ENCODE measurements around the gene DNHD1. TPM values are rescaled to one million over a fixed set of nuclear protein-coding genes. Genes with fewer than 3 reads are reported as not detected.

Gene DNHD1
- total RNA-seq, 4 donors from 2014 or later: 2.9 to 20.9 (median 9.8) TPM

DNA sequence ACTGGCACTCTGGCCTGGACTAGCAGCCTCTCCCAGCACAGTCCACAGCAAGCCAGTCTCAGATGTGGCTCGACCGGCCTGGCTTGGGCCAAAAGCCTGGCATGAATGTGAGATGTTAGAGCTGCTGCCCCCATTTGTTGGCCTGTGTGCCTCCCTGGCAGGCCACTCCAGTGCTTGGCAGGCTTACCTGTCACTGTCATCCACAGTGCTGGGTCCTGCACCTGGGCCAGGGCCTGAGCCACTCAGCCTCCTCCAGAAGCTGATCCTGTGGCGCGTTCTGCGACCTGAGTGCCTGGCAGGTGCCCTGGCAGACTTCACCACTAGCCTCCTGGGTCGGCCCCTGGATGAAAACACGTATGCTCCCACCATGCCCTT, 70.3 kb downstream of the DNHD1 start:
- peaks cover 0 to 19% (median 0%) of the 10 kb centered on the region in 3 donors for H3K4me1 ChIP-seq
- no peaks in the 10 kb centered on the region for H3K9me3 ChIP-seq
- WGBS, 2 donors (ENCODE audit: low coverage in 1 of 2): 100% methylated on average over 5 of the region's 7 CpGs; no CpG with 5 or more reads in 1 of the 2 donors
- ATAC-seq: no peak
- H3K27me3 ChIP-seq: no peaks in the 10 kb centered on the region
- H3K4me3 ChIP-seq: no peak overlapping the region
- TF ChIP-seq, protein P1, sequence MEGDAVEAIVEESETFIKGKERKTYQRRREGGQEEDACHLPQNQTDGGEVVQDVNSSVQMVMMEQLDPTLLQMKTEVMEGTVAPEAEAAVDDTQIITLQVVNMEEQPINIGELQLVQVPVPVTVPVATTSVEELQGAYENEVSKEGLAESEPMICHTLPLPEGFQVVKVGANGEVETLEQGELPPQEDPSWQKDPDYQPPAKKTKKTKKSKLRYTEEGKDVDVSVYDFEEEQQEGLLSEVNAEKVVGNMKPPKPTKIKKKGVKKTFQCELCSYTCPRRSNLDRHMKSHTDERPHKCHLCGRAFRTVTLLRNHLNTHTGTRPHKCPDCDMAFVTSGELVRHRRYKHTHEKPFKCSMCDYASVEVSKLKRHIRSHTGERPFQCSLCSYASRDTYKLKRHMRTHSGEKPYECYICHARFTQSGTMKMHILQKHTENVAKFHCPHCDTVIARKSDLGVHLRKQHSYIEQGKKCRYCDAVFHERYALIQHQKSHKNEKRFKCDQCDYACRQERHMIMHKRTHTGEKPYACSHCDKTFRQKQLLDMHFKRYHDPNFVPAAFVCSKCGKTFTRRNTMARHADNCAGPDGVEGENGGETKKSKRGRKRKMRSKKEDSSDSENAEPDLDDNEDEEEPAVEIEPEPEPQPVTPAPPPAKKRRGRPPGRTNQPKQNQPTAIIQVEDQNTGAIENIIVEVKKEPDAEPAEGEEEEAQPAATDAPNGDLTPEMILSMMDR (IDR thresholded peaks at IDR 0.05): no peak
- TF ChIP-seq POLR2AphosphoS5 (IDR thresholded peaks at IDR 0.05) (no peak), POLR2A (IDR thresholded peaks at IDR 0.05) (no peak), EP300 (IDR thresholded peaks at IDR 0.05) (no peak)
- H3K27ac ChIP-seq: no peak overlapping the region
- H3K36me3 ChIP-seq: peaks cover 0 to 66% of the 10 kb centered on the region in 2 donors

DNA sequence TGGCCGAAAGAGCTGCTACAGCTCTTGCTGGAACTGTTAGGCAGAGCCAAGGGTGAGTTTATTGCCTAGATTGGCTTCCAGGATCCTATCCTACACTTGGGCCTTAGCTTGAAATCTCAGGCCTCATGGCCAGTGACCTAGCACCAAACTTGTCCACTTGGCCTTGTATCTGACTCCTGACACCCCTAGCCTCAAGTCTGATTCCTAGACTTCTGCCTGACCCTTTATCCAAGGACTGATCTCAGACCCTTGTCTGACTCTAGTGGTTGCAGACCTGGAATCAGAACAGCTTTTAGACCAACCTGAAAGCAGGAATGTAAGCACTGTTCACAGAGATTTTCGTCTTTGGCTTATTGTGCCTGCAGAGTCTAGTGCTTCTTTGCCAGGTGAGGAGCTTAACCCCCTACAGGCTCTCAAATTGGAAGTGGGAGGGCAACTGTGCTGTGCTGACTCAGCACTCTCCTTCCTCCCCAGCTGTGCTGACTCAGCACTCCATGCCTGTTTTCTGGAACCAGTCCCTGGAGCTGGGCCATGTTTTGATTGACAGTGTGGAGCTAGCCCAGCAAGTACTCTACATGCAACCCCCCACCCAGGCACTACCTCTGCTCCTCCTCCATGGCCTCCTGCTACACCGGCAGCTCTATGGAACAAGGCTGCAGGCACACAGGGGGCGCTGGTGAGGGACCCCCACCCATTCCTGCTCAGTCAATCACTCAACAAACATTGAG, 71.3 kb downstream of the DNHD1 start:
- no peak for ATAC-seq

DNA sequence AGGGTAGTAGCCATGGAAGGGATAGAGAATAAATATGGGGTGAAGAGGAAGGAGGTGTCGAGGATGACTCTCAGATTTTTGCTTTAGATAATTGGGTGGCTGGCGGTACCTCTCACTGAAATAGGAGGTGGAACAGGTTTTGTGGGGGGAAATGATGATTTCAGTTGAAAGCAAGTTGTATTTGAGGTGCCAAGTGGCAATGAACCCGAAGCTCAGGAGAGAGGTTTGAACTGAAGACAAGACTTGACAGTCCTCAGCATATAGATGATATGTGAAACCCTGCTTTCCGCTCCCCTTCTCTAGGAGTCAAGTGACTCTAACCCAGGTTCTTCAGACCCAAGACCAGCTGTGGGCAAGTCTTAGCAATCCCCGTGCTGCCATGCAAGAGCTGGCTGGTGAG, 72.6 kb downstream of the DNHD1 start:
- Histone ChIP-seq H3K27ac (no peak overlapping the region), H3K9me3 (no peaks in the 10 kb centered on the region), H3K4me3 (no peak overlapping the region), H3K27me3 (no peaks in the 10 kb centered on the region), H3K4me1 (peaks cover 0 to 19% (median 0%) of the 10 kb centered on the region in 3 donors), H3K36me3 (peaks cover 0 to 45% of the 10 kb centered on the region in 2 donors)
- no peak for TF ChIP-seq POLR2A (IDR thresholded peaks at IDR 0.05)
- no peak for TF ChIP-seq POLR2AphosphoS5 (IDR thresholded peaks at IDR 0.05)
- WGBS, 2 donors (ENCODE audit: low coverage in 1 of 2): 97 to 100% methylated on average over 2 to 3 of the region's 5 CpGs
- no peak for ATAC-seq

More for the DNA sequence above, 71.3 kb downstream of the DNHD1 start:
- TF ChIP-seq, protein P1 (IDR thresholded peaks at IDR 0.05): no peak
- TF ChIP-seq EP300 (IDR thresholded peaks at IDR 0.05): no peak
- no peak for TF ChIP-seq POLR2A (IDR thresholded peaks at IDR 0.05)
- no peak for TF ChIP-seq POLR2AphosphoS5 (IDR thresholded peaks at IDR 0.05)
- H3K4me3 ChIP-seq: no peak overlapping the region
- H3K9me3 ChIP-seq: no peaks in the 10 kb centered on the region
- H3K4me1 ChIP-seq: peaks cover 0 to 19% (median 0%) of the 10 kb centered on the region in 3 donors
- WGBS, 2 donors (ENCODE audit: low coverage in 1 of 2): 37% methylated on average over 2 of the region's 4 CpGs; no CpG with 5 or more reads in 1 of the 2 donors
- no peaks in the 10 kb centered on the region for H3K27me3 ChIP-seq
- H3K27ac ChIP-seq: no peak overlapping the region
- peaks cover 0 to 58% of the 10 kb centered on the region in 2 donors for H3K36me3 ChIP-seq

DNA sequence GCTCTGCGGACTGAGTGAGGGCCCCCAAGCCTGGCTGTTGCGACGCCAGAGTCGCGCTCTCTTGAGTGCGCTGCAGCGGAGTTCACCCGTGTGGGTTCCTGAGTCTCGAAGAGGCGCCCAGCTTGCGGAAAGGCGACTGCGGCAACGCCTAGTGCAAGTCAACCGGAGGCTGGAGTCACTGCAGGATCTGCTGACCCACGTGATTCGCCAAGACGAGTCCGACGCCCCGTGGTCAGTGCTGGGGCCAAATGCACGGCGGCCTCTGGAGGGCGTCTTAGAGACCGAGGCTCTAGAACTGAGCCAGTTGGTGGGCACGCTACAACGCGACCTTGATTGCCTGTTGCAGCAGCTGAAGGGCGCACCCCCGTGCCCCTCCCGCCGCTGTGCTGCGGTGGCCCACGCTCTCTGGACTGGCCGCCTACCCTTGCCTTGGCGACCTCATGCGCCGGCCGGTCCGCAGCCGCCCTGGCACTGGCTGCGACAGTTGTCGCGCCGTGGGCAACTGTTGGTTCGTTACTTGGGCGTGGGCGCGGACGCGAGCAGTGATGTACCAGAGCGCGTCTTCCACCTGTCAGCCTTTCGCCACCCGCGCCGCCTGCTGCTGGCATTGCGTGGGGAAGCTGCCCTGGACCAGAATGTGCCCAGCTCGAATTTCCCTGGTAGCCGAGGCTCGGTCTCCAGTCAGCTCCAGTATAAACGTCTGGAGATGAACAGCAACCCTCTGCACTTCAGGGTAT, 73.8 kb downstream of the DNHD1 start:
- H3K36me3 ChIP-seq: peaks cover 0 to 41% of the 10 kb centered on the region in 2 donors
- WGBS, 2 donors (ENCODE audit: low coverage in 1 of 2): 90% methylated on average over 4 of the region's 62 CpGs; no CpG with 5 or more reads in 1 of the 2 donors
- peaks cover 0 to 26% (median 0%) of the 10 kb centered on the region in 3 donors for H3K4me1 ChIP-seq
- H3K9me3 ChIP-seq: no peaks in the 10 kb centered on the region
- TF ChIP-seq POLR2AphosphoS5 (IDR thresholded peaks at IDR 0.05) (no peak), EP300 (IDR thresholded peaks at IDR 0.05) (no peak), POLR2A (IDR thresholded peaks at IDR 0.05) (no peak)
- TF ChIP-seq, protein P1 (IDR thresholded peaks at IDR 0.05): no peak
- H3K4me3 ChIP-seq: no peak overlapping the region
- ATAC-seq: no peak
- no peak overlapping the region for H3K27ac ChIP-seq
- H3K27me3 ChIP-seq: no peaks in the 10 kb centered on the region

DNA sequence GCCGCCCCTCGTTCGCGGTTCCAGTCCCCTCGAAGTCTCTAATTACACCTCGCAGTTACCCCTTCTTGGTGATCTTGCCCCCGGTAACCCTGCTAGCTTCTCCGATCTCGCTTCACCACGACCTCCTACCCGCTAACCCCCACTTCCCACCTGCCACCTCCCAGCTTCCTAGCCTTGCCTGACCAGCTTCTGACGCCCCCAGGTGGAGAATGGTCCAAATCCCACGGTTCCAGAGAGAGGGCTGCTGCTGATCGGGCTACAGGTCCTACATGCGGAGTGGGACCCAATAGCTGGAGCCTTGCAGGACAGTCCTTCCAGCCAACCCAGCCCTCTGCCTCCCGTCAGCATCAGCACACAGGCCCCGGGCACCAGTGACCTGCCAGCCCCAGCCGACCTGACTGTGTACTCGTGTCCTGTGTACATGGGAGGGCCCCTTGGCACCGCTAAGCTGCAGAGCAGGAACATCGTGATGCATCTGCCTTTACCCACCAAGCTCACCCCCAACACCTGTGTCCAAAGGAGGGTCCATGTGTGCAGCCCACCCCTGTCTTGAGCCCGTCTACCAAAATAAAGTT, 74.4 kb downstream of the DNHD1 start:
- no peak overlapping the region for H3K4me3 ChIP-seq
- peaks cover 0 to 34% of the 10 kb centered on the region in 2 donors for H3K36me3 ChIP-seq
- 36 to 50% methylated on average over 7 to 11 of the region's 22 CpGs for WGBS, 2 donors (ENCODE audit: low coverage in 1 of 2)
- H3K4me1 ChIP-seq: peaks cover 0 to 30% (median 2%) of the 10 kb centered on the region in 3 donors
- no peak overlapping the region for H3K27ac ChIP-seq
- TF ChIP-seq, protein P1 (IDR thresholded peaks at IDR 0.05): no peak
- TF ChIP-seq POLR2A (IDR thresholded peaks at IDR 0.05) (no peak), EP300 (IDR thresholded peaks at IDR 0.05) (no peak), POLR2AphosphoS5 (IDR thresholded peaks at IDR 0.05) (no peak)
- H3K9me3 ChIP-seq: no peaks in the 10 kb centered on the region
- H3K27me3 ChIP-seq: no peaks in the 10 kb centered on the region
- peak; percentile 15 for ATAC-seq
